SJSA1 (cell line): ENCODE results near the gene FBXO38. TPM values are rescaled to one million over a fixed set of nuclear protein-coding genes. Genes with fewer than 3 reads are reported as not detected.
"Not testable (repeated sequence)": the region's sequence is repeated elsewhere in the genome, so short reads cannot be mapped to it uniquely, and the experiment has no call there.

ENCODE experiments used
- DNase-seq, 2 experiments: peaks; one replicate each; pipeline ENCODE4 v3.0.0-alpha.2; 2015 to 2020; ENCODE audit warnings: low spot score in 2 of 2, low read depth in 1 of 2
- H3K27ac ChIP-seq: fragments of 250-450 bp; sonication (Bioruptor Pico); 2 replicates; pipeline ENCODE4 v1.5.1; 2020; ENCODE audit warnings: mild to moderate bottlenecking, moderate library complexity
- H3K27me3 ChIP-seq: fragments of 250-450 bp; sonication (Bioruptor Pico); replicated peaks from 2 replicates; pipeline ENCODE4 v1.5.1; 2020; ENCODE audit warnings: mild to moderate bottlenecking, moderate library complexity
- H3K36me3 ChIP-seq: fragments of 250-450 bp; sonication (Bioruptor Pico); 2 replicates; pipeline ENCODE4 v1.5.1; 2020; ENCODE audit warnings: mild to moderate bottlenecking
- H3K4me1 ChIP-seq: fragments of 250-450 bp; sonication (Bioruptor Pico); replicated peaks from 2 replicates; pipeline ENCODE4 v1.6.1; 2021; ENCODE audit warnings: mild to moderate bottlenecking
- H3K4me3 ChIP-seq: fragments of 250-450 bp; sonication (Bioruptor Pico); 2 replicates; pipeline ENCODE4 v1.5.1; 2020; ENCODE audit warnings: mild to moderate bottlenecking
- H3K9me3 ChIP-seq: fragments of 250-450 bp; sonication (Bioruptor Pico); replicated peaks from 2 replicates; pipeline ENCODE4 v1.5.1; 2020; ENCODE audit warnings: mild to moderate bottlenecking
- total RNA-seq: library from RNA; depleted of rRNA; stranded (reverse); fragments of >200 nt; shearing (Covaris generic); gene quantifications from 2 replicates; pipeline ENCODE4 v1.2.3, GENCODE V29; 2014

Gene FBXO38
- total RNA-seq, 1 experiment from 2014 or later = 58.4 TPM

GRCh38 chr5:148454576-148454975 lies 70.8 kb downstream of the FBXO38 start:
- no peaks in the 10 kb centered on the region; the same call in 1 of the 2 replicates for H3K27me3 ChIP-seq
- DNase-seq = no peak
- no peak overlapping the region for H3K27ac ChIP-seq

DNA sequence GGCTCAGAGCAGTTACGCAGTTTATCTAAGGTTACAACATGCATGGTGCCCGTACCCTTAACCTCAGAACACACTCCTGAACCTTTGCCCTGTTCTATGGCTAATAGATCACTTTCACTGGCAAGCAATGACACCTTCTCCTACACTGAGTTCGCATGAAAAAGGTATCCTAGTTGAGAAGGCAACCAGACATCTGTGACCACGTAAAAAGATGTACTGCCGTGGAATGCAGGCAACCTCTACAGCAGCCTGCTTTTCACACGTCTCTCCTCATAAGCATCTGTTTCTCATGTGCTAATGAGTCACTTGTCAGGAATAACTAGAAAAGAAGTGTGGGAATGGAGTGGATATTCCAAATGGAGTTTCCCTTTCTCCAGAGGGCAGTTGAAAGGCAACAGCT lies 71.4 kb downstream of the FBXO38 start:
- Histone ChIP-seq H3K4me1 (no peaks in the 10 kb centered on the region), H3K27me3 (no peaks in the 10 kb centered on the region; the same call in 1 of the 2 replicates), H3K4me3 (no peak overlapping the region), H3K9me3 (no peaks in the 10 kb centered on the region; the same call in 1 of the 2 replicates), H3K36me3 (no peaks in the 10 kb centered on the region), H3K27ac (no peak overlapping the region)
- DNase-seq = no peak

More at GRCh38 chr5:148454576-148454975, 70.8 kb downstream of the FBXO38 start:
- H3K9me3 ChIP-seq = no peaks in the 10 kb centered on the region; the same call in 1 of the 2 replicates
- H3K4me3 ChIP-seq = no peak overlapping the region
- no peaks in the 10 kb centered on the region for H3K36me3 ChIP-seq
- H3K4me1 ChIP-seq = no peaks in the 10 kb centered on the region

DNA sequence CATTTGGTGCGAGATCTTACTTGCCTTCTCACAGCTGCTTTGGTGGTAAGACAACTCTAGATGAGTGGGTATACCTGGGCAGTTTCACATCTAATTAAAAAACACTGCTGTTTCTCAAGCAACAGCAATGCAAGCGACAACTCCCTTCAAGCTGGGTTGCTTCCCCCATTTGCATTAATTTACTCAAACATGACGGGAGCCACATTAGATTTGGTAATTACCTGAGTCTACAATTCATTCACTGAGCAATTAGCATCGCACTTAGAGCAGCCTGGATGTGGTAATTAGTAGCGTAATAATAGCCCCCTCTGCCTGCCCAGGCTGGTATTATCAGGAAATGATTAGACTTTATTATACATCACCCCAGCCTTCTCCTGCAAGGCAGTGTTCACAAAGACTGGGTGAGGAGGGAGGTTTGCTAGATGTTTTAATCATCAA lies 73.4 kb downstream of the FBXO38 start:
- Histone ChIP-seq H3K27me3 (no peaks in the 10 kb centered on the region; the same call in 1 of the 2 replicates), H3K9me3 (no peaks in the 10 kb centered on the region), H3K4me3 (no peak overlapping the region), H3K36me3 (no peaks in the 10 kb centered on the region), H3K27ac (no peak overlapping the region), H3K4me1 (no peaks in the 10 kb centered on the region)
- no peak for DNase-seq

GRCh38 chr5:148458036-148458888 lies 74.5 kb downstream of the FBXO38 start:
- Histone ChIP-seq H3K4me3 (no peak overlapping the region), H3K27ac (no peak overlapping the region), H3K9me3 (no peaks in the 10 kb centered on the region), H3K36me3 (no peaks in the 10 kb centered on the region), H3K4me1 (no peaks in the 10 kb centered on the region), H3K27me3 (no peaks in the 10 kb centered on the region; the same call in 1 of the 2 replicates)
- no peak for DNase-seq

DNA sequence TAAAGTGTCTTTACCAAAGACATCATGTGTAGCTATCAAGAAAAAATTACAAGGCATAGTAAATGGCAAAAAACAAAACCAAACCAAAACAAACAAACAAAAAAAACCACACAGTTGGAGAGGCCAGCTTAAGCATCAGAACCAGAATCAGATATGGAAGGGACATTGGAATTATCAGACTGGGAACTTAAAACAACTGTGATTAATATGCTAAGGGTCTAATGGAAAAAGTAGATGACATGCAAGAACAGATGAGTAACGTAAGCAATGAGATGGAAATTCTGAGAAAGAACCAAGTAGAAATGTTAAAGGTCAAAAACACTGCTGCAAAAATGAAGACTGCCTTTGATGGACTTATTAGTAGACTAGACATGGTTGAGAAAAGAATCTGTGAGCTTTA lies 75.9 kb downstream of the FBXO38 start:
- Histone ChIP-seq H3K9me3 (no peaks in the 10 kb centered on the region), H3K27me3 (peaks cover 3% of the 10 kb centered on the region; the same call in 1 of the 2 replicates), H3K4me3 (no peak overlapping the region), H3K36me3 (no peaks in the 10 kb centered on the region), H3K27ac (no peak overlapping the region), H3K4me1 (no peaks in the 10 kb centered on the region)
- DNase-seq = no peak

DNA sequence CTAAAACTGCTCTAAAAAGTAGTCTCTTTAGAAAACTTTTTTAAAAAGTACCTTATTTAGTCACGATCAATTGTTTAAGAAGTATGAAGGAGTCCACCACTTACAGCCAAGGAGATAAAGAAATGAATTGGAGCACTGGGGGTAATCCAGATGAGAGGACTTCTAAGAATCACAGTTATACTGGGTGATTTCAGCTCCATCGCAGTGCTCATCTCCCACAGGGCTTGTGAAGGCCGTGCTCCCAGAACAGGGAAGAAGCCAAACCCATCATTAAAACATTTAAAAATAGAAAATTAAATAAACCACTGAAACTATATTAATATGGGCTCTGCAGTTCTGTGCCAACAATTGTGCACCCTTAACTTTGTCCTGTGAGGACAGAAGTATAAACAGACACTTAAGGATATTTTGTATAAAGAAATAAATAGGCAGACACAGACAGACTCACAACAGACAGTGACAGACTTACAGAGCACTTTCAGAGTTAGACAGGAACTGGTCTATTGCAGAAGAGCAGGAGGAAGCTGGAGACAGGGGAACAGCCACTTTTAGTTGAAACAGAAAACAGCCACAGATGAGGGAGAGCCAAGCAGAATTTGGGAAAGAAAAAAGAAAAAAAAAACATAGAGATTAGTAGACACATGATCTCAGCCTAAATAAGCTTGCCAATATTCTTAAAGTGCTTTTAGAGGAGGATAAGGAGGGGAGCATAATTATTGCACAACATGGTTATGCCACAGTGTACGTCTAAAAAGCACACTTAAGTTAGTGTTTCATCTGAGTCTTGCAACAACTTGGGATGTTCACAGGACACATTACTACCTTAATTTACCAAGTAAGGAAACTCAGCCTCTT lies 81.8 kb downstream of the FBXO38 start:
- no peaks in the 10 kb centered on the region for H3K4me1 ChIP-seq
- DNase-seq = no peak
- H3K9me3 ChIP-seq = no peaks in the 10 kb centered on the region
- H3K27ac ChIP-seq = no peak overlapping the region
- peaks cover 10% of the 10 kb centered on the region; the same call in 1 of the 2 replicates for H3K27me3 ChIP-seq
- H3K4me3 ChIP-seq = no peak overlapping the region
- no peaks in the 10 kb centered on the region for H3K36me3 ChIP-seq

- Histone ChIP-seq H3K9me3 (no peaks in the 10 kb centered on the region), H3K27me3 (peaks cover 10% of the 10 kb centered on the region; the same call in 1 of the 2 replicates), H3K4me1 (no peaks in the 10 kb centered on the region), H3K36me3 (no peaks in the 10 kb centered on the region), H3K27ac (no peak overlapping the region), H3K4me3 (no peak overlapping the region)
- no peak for DNase-seq
Measured at GRCh38 chr5:148466236-148466580, 82.5 kb downstream of the FBXO38 start.

DNA sequence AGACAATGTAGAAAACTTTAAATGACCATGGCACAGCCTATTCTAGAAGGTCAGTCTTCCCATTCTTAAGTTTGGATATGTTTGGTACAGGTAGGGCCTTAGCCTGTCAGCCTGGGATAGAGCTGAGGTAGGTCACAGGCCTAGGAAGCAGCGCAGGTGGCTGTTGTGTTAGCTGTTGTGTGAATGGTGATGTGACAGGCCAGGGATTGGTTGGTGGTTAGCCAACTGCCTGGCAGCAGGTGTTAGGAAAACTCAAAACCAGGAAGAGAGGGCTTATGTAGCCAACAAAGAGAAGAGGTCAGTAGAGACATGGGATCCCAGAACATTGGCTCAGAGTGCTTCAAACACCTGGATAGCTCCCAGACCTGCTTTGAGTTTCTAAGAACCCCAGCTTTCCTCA lies 84.2 kb downstream of the FBXO38 start:
- Histone ChIP-seq H3K27me3 (0 out of 2 replicates have a peak, but pooled peaks cover 10% of the 10 kb centered on the region), H3K4me1 (no peaks in the 10 kb centered on the region), H3K27ac (no peak overlapping the region), H3K36me3 (no peaks in the 10 kb centered on the region), H3K9me3 (no peaks in the 10 kb centered on the region), H3K4me3 (no peak overlapping the region)
- no peak for DNase-seq

DNA sequence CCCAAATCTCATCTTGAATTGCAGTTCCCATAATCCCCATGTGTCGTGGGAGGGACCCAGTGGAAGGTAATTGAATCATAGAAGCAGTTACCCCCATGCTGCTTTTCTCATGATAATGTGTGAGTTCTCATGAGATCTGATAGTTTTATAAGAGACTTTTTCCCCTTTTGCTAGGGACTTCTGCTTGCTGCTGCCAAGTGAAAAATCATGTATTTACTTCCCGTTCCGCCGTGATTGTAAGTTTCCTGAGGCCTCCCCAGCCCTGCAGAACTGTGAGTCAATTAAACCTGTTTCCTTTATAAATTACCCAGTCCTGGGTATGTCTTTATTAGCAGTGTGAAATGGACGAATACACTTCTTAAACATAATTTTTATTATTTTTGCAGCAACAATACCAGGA lies 85.0 kb downstream of the FBXO38 start:
- not testable (repeated sequence) for H3K9me3 ChIP-seq, H3K27me3 ChIP-seq, DNase-seq, H3K27ac ChIP-seq, H3K36me3 ChIP-seq, H3K4me1 ChIP-seq, H3K4me3 ChIP-seq

DNA sequence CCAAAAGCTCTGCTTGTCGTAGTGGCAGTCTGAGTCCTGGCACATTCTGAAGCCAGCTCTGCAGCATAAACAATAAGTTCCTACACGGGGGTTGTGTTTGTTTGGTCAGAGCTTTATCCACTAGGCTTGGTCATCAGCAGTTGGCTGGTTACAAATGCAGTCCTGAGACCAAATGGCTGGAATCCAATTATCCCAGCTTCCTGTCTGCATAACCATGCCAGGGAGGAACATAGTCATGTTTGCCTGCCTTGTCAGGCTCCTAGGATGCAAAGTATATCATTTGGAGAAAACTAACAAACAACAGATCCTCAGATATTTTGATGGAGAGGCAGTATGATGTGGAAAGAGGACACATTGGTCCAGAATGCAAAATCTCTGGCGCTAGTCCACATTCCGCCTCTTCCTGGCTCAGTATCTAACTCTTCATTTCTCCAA lies 85.8 kb downstream of the FBXO38 start:
- H3K36me3 ChIP-seq = no peaks in the 10 kb centered on the region
- no peak overlapping the region for H3K4me3 ChIP-seq
- no peak overlapping the region for H3K27ac ChIP-seq
- DNase-seq = no peak
- 0 out of 2 replicates have a peak, but pooled peaks cover 6% of the 10 kb centered on the region for H3K27me3 ChIP-seq
- H3K4me1 ChIP-seq = no peaks in the 10 kb centered on the region
- no peaks in the 10 kb centered on the region for H3K9me3 ChIP-seq

DNA sequence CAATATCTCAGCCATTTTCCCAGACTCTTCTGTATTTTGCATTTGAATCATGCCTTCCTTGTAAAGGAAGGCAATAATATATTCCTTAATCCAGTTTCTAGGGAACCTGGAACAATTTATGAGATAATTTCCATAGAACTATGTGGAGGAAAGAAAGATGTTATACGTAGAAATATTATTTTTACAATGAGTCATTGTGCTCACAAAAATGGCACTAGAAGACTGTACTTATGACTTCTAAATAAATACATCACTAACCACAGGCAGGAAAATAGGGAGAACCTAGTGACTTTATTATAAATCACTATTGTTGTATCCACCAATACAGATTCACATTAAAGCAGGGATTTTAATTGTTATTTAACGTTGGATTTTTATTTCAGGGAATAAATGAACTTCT lies 87.6 kb downstream of the FBXO38 start:
- Histone ChIP-seq H3K27me3 (0 out of 2 replicates have a peak, but pooled peaks cover 7% of the 10 kb centered on the region), H3K9me3 (no peaks in the 10 kb centered on the region), H3K4me1 (no peaks in the 10 kb centered on the region), H3K36me3 (no peaks in the 10 kb centered on the region), H3K27ac (no peak overlapping the region), H3K4me3 (no peak overlapping the region)
- no peak for DNase-seq

DNA sequence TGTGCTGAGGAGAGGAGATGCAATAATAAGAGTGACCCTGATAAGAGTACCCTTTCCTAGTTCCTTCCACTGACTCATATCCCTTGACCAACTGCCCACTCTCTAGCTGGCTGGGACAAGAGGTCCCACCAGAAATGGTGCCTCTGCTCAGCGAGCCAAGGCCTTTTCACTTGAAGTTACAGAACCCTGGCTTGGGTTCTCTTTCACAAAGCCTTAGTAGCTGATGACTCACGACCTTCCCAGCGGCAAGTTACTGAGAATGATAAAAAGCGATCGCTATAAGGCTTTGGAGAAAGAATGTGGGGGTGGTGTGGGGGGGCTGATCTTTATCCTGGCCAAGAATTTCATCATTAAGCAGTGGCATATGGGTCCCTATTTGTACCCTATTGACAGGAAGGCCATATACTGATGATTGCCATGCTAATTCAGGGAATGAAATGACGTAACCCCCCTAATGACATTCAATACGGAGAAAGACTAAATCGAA lies 90.3 kb downstream of the FBXO38 start:
- H3K36me3 ChIP-seq = no peaks in the 10 kb centered on the region
- H3K9me3 ChIP-seq = no peaks in the 10 kb centered on the region
- H3K4me1 ChIP-seq = no peaks in the 10 kb centered on the region
- no peak for DNase-seq
- H3K27ac ChIP-seq = no peak overlapping the region
- no peak overlapping the region for H3K4me3 ChIP-seq
- H3K27me3 ChIP-seq = peaks cover 23% of the 10 kb centered on the region

- no peak overlapping the region for H3K27ac ChIP-seq
- peaks cover 23% of the 10 kb centered on the region for H3K27me3 ChIP-seq
- H3K36me3 ChIP-seq = no peaks in the 10 kb centered on the region
- H3K4me3 ChIP-seq = no peak overlapping the region
- DNase-seq = no peak
- H3K4me1 ChIP-seq = no peaks in the 10 kb centered on the region
- H3K9me3 ChIP-seq = no peaks in the 10 kb centered on the region
Measured at GRCh38 chr5:148476302-148476701, 92.5 kb downstream of the FBXO38 start.

- no peaks in the 10 kb centered on the region for H3K4me1 ChIP-seq
Measured at GRCh38 chr5:148477429-148477828, 93.7 kb downstream of the FBXO38 start.

More at GRCh38 chr5:148477429-148477828, 93.7 kb downstream of the FBXO38 start:
- no peak for DNase-seq
- Histone ChIP-seq H3K4me3 (no peak overlapping the region), H3K27ac (no peak overlapping the region), H3K27me3 (peaks cover 23% of the 10 kb centered on the region), H3K9me3 (no peaks in the 10 kb centered on the region), H3K36me3 (no peaks in the 10 kb centered on the region)
